Epithelial cell of alveolus of lung (primary cell): ENCODE results near the gene NUDT21. TPM values are rescaled to one million over a fixed set of nuclear protein-coding genes. Genes with fewer than 3 reads are reported as not detected.

ENCODE experiments used
- total RNA-seq: library from RNA; depleted of rRNA; stranded (reverse); fragments of >200 nt; gene quantifications from 2 replicates; pipeline ENCODE4 v1.2.1, GENCODE V29; 2015

Gene NUDT21
- 54.5 and 64.5 TPM in 2 replicates for total RNA-seq

GRCh38 chr16:56450986-56451752 is at the start of gene NUDT21, which contains the start of gene OGFOD1:
Gene NUDT21, minus strand, starts transcription at chr16:56451332. Its CDS starts 130 bp downstream, at chr16:56451202.
Gene OGFOD1, plus strand, starts transcription at chr16:56451554. Its CDS starts 59 bp downstream, at chr16:56451613.

GRCh38 chr16:56425439-56425832 is 25.7 kb downstream of the NUDT21 start, which contains the start of gene AMFR:
Gene AMFR, minus strand, starts transcription at chr16:56425545. Its CDS starts 218 bp downstream, at chr16:56425327.

Other genes starting within 250 kb of the NUDT21 start
- gene AMFR, start 25.8 kb downstream of the NUDT21 start, total RNA-seq, result 121 and 137 TPM in 2 replicates
- 29.1 and 49.0 TPM in 2 replicates for gene OGFOD1, start 222 bp upstream of the NUDT21 start, total RNA-seq
- gene BBS2, start 68.7 kb upstream of the NUDT21 start, total RNA-seq, result 30.1 and 56.3 TPM in 2 replicates
- gene MT4, start 113.7 kb upstream of the NUDT21 start, total RNA-seq, result not detected in 2 replicates
- 0.52 TPM in 1 of 2 replicates, not detected in the other for gene MT3, start 138.2 kb upstream of the NUDT21 start, total RNA-seq
- 177 and 1,835 TPM in 2 replicates for gene MT2A, start 157.3 kb upstream of the NUDT21 start, total RNA-seq
- 254 and 593 TPM in 2 replicates for gene MT1E, start 174.4 kb upstream of the NUDT21 start, total RNA-seq
- 10.9 and 12.5 TPM in 2 replicates for gene MT1M, start 181.3 kb upstream of the NUDT21 start, total RNA-seq
- 22.4 and 82.3 TPM in 2 replicates for gene MT1A, start 187.3 kb upstream of the NUDT21 start, total RNA-seq
- gene MT1B, start 200.6 kb upstream of the NUDT21 start, total RNA-seq, result not detected in 2 replicates
- gene MT1F, start 206.6 kb upstream of the NUDT21 start, total RNA-seq, result 1.3 and 5.2 TPM in 2 replicates
- 18.6 and 78.2 TPM in 2 replicates for gene MT1G, start 216.7 kb upstream of the NUDT21 start, total RNA-seq
- gene MT1H, start 218.5 kb upstream of the NUDT21 start, total RNA-seq, result not detected in 2 replicates
- gene MT1X, start 231.1 kb upstream of the NUDT21 start, total RNA-seq, result 183 and 239 TPM in 2 replicates